KG1 (cell line): ENCODE measurements around the gene ZNF280A.

Experiments used
- DNase-seq: peaks from one replicate; lab custom pipeline; 2025; lab: John Stamatoyannopoulos, UW

ZNF280A gene, protein sequence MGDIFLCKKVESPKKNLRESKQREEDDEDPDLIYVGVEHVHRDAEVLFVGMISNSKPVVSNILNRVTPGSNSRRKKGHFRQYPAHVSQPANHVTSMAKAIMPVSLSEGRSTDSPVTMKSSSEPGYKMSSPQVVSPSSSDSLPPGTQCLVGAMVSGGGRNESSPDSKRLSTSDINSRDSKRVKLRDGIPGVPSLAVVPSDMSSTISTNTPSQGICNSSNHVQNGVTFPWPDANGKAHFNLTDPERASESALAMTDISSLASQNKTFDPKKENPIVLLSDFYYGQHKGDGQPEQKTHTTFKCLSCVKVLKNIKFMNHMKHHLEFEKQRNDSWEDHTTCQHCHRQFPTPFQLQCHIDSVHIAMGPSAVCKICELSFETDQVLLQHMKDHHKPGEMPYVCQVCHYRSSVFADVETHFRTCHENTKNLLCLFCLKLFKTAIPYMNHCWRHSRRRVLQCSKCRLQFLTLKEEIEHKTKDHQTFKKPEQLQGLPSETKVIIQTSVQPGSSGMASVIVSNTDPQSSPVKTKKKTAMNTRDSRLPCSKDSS

DNA sequence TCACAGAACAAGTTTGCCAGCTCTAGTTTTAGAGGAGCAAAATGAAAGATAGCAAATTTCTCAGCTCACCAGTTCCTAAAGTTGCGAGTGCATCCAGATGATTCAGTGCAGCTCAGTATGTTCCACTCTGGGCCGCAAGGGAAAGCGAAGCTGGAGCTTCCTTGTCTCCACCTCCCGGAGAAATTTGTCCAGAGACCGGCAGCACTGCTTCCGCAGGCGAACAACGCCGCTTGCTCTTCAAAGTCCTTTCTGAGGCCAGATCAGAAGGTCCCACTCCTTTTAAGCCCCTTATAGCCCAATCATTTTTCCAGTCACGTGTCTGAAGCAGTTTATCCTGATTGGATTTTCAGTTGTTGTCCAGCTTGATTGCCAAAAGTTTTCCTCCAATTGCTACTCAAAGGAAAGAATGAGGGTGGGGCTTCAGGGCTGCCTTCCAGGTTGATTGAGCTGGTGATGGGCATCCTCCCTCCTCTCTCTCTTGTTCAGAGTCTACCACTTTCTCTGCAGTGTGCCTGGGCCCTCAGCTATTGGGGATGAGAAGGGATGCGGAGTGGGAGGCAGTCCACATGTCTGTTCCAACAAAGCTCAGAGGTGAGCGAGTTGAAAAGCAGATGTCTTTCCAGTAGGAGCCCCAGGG lies at the start of gene ZNF280A:
ZNF280A (minus strand) TSS at position 251 of the 637 bp plus-strand sequence. CDS start 4,640 bp downstream, outside the sequence.
- DNase-seq = no peak

DNA sequence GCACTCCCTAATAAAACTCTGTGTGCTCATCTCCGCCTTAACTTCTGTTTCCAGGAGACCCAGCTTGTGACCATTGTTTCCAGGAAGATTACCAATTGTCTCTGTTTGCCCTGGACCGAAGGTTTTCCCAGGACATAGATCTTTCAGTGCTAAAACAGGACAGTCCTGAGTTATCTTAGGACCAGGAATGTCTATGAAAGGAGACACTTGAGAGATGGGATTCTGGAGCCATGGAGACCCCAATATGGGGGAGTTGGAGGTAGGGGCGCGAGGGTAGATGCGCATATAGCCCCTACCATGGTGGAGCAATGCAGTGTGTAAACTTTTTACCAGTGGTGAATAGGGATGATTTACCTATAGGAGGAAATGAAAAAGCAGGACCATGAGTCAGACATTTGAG lies 49.1 kb upstream of the ZNF280A start:
- no peak for DNase-seq

DNA sequence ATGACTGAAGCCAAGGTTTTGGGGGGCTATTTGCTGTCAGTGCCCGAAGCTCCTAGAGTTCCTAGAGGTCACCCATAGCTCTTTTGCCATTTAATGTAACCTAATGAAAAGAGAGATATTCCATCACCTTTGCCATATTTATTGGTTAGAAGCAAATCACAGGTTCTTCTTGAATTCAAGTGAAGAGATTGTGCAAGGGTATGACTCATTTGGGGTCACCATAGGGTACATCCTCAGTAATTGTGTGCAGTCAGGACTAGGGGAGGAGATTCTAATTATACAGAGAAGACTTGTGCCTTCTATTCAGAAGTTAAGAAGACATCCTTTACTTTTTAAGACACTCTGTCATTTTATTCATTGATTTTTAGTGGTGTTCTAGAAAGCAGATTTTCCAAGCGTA lies 45.9 kb upstream of the ZNF280A start:
- DNase-seq = no peak

- DNase-seq = peak; percentile 55
Observed at GRCh38 chr22:22558972-22559603, 39.0 kb upstream of the ZNF280A start, which contains the start of gene PRAME. Gene PRAME (minus strand): TSS chr22:22559265. CDS start chr22:22556832, 2,433 bp downstream.

DNA sequence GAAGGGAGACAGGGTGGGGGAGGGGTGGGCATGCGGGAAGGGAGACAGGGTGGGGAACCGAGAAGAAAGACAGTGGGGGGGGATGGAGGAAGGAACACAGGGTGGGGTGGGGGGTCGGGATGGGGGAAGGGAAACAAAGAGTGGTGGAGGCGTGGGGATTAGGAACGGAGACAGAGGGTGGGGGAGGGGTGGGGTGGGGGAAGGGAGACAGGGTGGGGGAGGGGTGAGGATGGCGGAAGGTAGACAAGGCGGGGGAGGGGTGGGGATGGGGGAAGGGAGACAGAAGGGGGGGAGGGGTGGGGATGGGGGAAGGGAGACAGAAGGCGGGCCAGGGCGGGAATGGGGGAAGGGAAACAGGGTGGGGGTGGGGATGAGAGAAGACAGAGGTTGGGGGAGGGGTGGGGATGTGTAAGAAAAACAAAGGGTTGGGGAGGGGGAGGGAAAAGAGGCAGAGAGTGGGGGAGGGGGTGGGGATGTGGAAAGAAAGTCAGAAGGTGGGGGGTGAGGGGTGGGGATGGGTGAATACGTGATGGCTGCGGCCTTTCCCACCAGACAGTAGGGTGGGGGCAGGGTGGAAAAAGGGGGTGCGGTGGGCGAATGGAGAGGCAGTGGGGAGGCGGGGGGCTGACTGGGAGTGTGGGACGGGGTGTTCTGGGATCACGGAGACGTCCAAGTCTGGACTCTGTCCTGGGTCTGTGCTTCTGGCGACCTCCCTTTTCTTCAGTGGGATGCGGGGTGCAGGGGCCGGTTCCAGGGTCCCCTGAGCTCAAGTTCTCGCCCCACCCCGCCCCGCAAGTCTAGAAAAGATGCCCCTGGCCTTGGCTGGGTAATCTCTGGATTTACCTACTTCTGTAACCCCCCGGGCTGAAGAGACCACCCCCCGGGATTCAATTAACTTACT lies 38.3 kb upstream of the ZNF280A start:
- DNase-seq = no peak

GRCh38 chr22:22556995-22557925 lies 37.2 kb upstream of the ZNF280A start:
- no peak for DNase-seq

GRCh38 chr22:22556578-22556977 lies 36.5 kb upstream of the ZNF280A start:
- DNase-seq = no peak

DNA sequence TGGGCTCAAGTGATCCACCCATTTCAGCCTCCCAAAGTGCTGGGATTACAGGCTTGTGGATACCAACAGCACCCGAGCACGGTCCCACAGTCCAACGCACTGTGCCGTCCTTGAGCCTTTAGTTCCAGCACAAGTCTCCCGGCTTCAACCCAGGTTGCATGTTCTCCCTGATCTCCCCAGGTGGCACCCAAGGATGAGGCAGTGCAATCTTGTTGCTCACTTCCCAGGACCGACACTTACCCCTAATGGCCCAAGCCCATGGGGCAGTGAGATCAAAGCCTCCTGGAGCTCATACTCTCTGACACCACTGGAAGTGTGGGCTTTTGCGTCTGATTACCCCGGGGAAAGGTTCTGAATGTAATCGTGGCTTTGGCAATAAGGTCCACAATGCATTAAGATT lies 35.5 kb upstream of the ZNF280A start:
- DNase-seq = no peak

GRCh38 chr22:22554587-22555284 lies 34.7 kb upstream of the ZNF280A start:
- DNase-seq = no peak

DNA sequence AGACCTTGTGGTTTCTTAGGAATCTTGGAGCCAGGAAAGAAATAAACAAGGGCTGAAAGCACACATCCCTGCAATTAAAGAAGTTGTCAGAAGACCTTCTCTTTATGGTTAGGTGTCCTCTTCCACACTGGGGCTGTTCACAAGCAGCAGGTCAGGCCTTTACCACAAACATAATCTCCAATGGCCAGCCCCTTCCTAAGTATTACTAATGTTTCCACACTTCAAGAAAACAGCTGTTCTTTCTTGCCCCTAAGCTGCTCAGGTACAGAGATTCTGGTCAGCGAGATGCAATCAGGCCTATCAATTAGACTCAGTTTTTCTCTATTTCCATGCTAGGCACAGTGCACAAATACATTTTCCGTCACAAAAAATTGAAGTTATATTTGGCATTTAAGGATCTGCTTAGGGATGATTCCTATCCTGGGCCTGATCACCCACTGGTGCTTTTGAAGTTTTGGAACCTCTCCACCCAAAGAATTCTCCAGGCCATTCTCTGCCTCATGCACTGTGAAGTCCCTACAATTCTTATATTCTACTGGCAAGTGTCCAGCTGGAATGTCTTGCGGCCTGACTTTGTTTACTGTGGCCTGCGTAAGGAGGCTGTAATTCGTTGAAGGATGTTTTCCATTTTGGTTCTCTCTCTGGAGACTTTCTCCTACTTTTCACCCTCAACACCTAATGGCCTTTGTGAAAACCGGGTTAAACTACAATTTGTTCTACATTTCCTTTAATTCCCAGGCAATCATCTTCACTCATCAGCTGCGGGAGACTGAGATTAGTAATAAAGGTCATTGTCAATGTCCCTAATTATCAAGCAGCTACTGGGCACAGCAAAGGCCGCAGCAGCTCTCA lies 33.9 kb upstream of the ZNF280A start:
- DNase-seq = no peak

DNA sequence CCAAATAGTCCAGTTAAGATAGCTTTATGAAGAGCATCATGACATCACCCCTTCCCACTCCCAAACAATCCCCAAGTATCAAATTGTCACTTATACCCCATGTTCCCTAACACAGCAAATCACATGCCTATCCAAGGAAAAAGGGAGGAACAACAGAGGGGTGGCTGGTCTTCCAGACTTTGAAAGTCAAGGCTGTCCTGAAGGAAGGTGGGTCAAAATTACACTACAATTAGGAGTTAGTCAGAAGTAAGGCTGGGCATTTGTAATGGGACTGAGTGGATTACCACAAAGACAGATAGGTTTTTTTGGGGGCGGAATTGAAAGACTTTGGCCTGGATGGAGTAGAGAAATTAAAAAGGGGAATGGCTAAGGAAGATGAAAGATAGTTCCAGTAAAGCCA lies 33.1 kb upstream of the ZNF280A start:
- DNase-seq = no peak

DNA sequence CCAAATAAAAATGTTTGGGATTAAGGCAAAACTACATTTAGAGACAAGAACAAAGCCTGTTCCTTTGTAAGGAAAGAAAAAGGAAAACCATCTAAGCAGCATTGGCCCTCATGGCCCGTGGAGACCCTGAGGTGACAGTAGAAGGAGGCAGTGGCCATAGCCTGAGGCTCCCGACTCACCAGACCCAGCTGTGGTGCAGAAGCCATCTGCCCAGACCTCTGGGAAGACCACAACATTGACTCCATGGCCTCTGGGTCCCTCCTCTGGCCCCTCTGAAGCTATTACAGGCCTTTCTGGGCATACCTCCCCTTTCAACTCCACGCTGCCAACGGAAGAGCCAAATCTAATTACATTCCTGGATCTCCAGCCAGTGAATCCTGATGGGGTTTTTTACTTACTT lies 32.6 kb upstream of the ZNF280A start:
- no peak for DNase-seq

GRCh38 chr22:22550789-22551434 lies 30.8 kb upstream of the ZNF280A start:
- no peak for DNase-seq

GRCh38 chr22:22548910-22549309 lies 28.8 kb upstream of the ZNF280A start:
- DNase-seq = no peak

- DNase-seq = no peak
Observed at GRCh38 chr22:22548317-22548716, 28.2 kb upstream of the ZNF280A start.

DNA sequence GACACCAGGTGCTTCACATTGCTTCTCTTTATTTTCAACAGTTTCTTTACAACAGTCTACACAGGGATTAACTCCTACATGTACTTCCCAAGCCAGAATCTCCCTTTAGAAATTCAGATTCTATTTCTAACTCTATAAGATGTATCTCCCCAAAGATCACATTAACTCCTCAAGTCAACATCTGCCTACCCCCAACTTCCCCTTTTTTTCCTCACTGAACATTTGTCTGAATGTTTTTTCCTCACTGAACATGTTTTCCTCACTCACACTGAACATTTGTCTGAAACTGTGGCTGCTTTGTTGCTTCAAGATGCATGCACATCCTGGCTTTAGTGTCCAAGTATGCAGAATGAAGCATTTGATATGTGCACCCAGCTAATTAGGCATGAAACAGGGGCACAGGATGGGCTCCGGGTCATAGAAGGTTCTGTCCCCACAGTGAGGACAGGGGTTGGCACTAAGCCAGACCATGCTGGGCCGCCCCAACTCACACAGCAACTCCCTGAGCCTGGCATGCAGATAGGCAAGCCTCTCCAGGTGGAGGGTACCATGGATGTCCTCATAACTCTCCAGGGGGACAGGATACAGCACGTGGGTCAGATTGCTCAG lies 27.7 kb upstream of the ZNF280A start:
- DNase-seq = no peak

GRCh38 chr22:22547226-22547625 lies 27.2 kb upstream of the ZNF280A start:
- DNase-seq = no peak

- no peak for DNase-seq
Observed at GRCh38 chr22:22546490-22546889, 26.4 kb upstream of the ZNF280A start.
